Spinal cord (tissue), 10 donors: ENCODE results near the gene UVSSA. TPM values are rescaled to one million over a fixed set of nuclear protein-coding genes. Genes with fewer than 3 reads are reported as not detected.

Experiments used
- DNase-seq, 6 donors: peaks; one replicate each; pipeline versions ENCODE4 v3.0.0 to v3.0.0-alpha.2; 2013 to 2015; ENCODE audit warnings: low spot score in 6 of 6, low read depth in 4 of 6
- H3K27ac ChIP-seq: one replicate; pipeline ENCODE4 v1.5.1; 2013; ENCODE audit warnings: low read depth, low read length, control low read depth
- H3K27me3 ChIP-seq: one replicate; pipeline ENCODE4 v1.6.1; 2013; ENCODE audit warnings: low read length; ENCODE audit not compliant: control insufficient read depth, insufficient read depth
- H3K36me3 ChIP-seq: one replicate; pipeline ENCODE4 v1.6.1; 2013; ENCODE audit warnings: low read length; ENCODE audit not compliant: control insufficient read depth, insufficient read depth
- H3K4me1 ChIP-seq: one replicate; pipeline ENCODE4 v1.6.1; 2013; ENCODE audit warnings: low read length; ENCODE audit not compliant: control insufficient read depth, insufficient read depth
- H3K4me3 ChIP-seq: one replicate; pipeline ENCODE4 v1.5.1; 2013; ENCODE audit warnings: low read depth, low read length, control low read depth
- H3K9me3 ChIP-seq: one replicate; pipeline ENCODE4 v1.6.1; 2013; ENCODE audit warnings: low read length; ENCODE audit not compliant: control insufficient read depth, insufficient read depth
- WGBS: methylation state at CpG from one replicate; pipeline ENCODE4 v1.1.5; 2013; ENCODE audit warnings: missing lambda C conversion rate; ENCODE audit not compliant: insufficient coverage; 5-methylcytosine and 5-hydroxymethylcytosine counted together
- long read RNA-seq, 4 donors: transcript quantifications; one replicate each; lab custom pipeline, GENCODE V29; 2026
- polyA plus RNA-seq, 2 donors: library from polyadenylated mRNA; unstranded; fragments of 120-200 nt; gene quantifications; one replicate each; pipeline ENCODE4 v1.2.1, GENCODE V29; 2013; ENCODE audit not compliant: insufficient read length in 2 of 2
- total RNA-seq, 2 donors: library from RNA; depleted of rRNA in 1 of 2; stranded (reverse); fragments of 120-200 nt in 1 of 2; fragments of >200 nt in 1 of 2; gene quantifications; one replicate each; pipeline versions ENCODE4 v1.2.3 to v1.2.4, GENCODE V29; 2013 to 2014
- donor health status: healthy.

Gene UVSSA
- total RNA-seq (10 to 100 TPM in 1 of 2 donors, 1 to 10 TPM in 1; 7.5 to 11.6 TPM), polyA plus RNA-seq (10 to 100 TPM; 22.6 to 27.7 TPM)
- long read RNA-seq, donor 1, full-length matches to known transcripts, result 4 of 4 reads
- long read RNA-seq, donor 1, partial matches to known transcripts, result 0 of 4 reads
- long read RNA-seq, donor 1, other reads (novel, unspliced or antisense), result 0 of 4 reads
- long read RNA-seq, donor 2, full-length matches to known transcripts, result 1 of 1 reads
- long read RNA-seq, donor 2, partial matches to known transcripts, result 0 of 1 reads
- long read RNA-seq, donor 2, other reads (novel, unspliced or antisense), result 0 of 1 reads
- long read RNA-seq, donor 3, full-length matches to known transcripts, result 1 of 1 reads
- long read RNA-seq, donor 3, partial matches to known transcripts, result 0 of 1 reads
- long read RNA-seq, donor 3, other reads (novel, unspliced or antisense), result 0 of 1 reads
- long read RNA-seq, donor 4, full-length matches to known transcripts, result 1 of 1 reads
- long read RNA-seq, donor 4, partial matches to known transcripts, result 0 of 1 reads
- long read RNA-seq, donor 4, other reads (novel, unspliced or antisense), result 0 of 1 reads

- Histone ChIP-seq H3K9me3 (no peaks in the 10 kb centered on the region), H3K27me3 (no peaks in the 10 kb centered on the region), H3K36me3 (peaks cover 30% of the 10 kb centered on the region), H3K4me3 (peak within 1 kb of the TSS; percentile 68), H3K27ac (peak within 1 kb of the TSS; percentile 96), H3K4me1 (peaks cover 43% of the 10 kb centered on the region)
- DNase-seq, result peak; percentile 97 to 100 (median 99)
- WGBS, result under 1% methylated on average over 76 of the region's 76 CpGs
Observed at GRCh38 chr4:1346781-1347409, at the start of gene UVSSA. Gene UVSSA, plus strand, starts transcription at chr4:1347208. Its CDS starts 884 bp downstream, at chr4:1348092.

DNA sequence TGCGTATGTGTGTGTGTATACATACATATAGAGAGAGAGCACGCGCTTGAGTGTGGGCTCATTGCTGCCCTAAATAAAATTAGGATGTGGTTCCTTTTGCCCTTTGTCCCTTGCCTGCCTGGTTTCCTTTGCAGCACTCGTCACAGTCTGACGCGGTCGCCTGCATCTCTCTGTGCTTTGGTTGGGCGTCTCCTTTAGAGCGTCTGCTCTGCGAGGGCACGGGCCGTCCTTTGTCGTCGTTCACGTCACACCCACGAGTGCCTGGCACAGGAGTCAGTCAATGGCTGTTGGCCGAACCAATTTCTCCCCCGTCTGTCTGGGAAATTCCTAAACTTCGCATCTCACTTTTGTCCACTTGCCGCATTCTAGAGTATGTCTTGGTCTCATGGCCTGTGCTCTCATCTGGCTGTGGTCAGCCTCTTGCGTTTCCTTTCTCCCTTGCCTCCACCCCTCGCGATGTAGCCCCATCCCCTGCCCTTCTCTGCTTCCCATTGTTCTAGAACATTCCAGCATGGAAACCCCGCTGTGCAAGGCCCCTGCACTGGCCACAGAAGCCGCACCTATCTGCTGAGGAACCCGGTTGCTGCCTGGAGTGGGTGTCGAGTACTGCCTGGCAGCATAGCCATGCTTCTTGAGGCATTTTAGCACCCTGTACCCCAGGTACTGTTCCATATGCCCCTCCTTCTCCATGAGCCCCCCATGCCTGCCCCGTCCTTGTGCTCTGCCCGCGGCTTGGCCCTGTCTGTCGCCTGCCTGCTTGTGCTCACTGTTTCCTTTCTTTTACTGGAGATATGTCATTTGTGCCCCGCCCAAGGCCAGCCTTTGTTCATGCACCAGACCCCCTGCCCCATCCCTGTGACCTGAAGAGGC lies 49.3 kb upstream of the UVSSA start:
- H3K27ac ChIP-seq, result no peak overlapping the region
- H3K4me3 ChIP-seq, result no peak overlapping the region
- peaks cover 14% of the 10 kb centered on the region for H3K4me1 ChIP-seq
- peaks cover 58% of the 10 kb centered on the region for H3K36me3 ChIP-seq
- H3K9me3 ChIP-seq, result no peaks in the 10 kb centered on the region
- no peak for DNase-seq
- no peaks in the 10 kb centered on the region for H3K27me3 ChIP-seq
- 87% methylated on average over 32 of the region's 32 CpGs for WGBS

GRCh38 chr4:1298461-1298860 lies 48.5 kb upstream of the UVSSA start:
- H3K36me3 ChIP-seq, result peaks cover 58% of the 10 kb centered on the region
- no peaks in the 10 kb centered on the region for H3K9me3 ChIP-seq
- no peak for DNase-seq
- H3K4me3 ChIP-seq, result no peak overlapping the region
- H3K4me1 ChIP-seq, result peaks cover 14% of the 10 kb centered on the region
- H3K27ac ChIP-seq, result no peak overlapping the region
- H3K27me3 ChIP-seq, result no peaks in the 10 kb centered on the region
- WGBS, result 91% methylated on average over 7 of the region's 7 CpGs

DNA sequence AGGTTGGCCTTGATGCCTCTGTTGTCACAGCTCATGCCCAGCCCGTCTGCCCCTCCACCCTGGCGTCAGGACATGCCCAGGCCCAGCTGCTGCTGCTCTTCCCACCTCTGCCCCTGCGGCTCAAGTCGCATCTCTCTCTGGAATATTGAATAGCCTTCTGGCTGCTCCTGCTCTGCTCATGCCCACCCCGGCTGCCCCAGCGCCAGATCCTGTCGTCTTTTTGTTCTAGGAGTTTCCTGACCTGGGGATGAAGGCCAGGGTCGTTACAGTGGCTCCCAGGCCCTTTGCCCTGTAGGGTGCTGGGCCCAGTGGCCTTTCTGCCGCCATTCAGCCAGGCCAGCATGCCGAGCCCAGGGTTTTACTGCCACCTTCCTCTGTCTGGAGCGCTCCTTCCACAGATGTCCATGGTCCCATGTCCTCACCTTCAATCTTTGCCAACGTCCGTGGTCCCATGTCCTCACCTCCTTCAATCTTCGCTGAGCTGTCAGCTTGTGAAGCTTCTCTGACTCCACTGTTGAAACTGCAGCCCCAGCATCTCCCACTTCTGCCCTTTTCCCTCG lies 47.6 kb upstream of the UVSSA start:
- H3K36me3 ChIP-seq, result peaks cover 54% of the 10 kb centered on the region
- H3K27me3 ChIP-seq, result no peaks in the 10 kb centered on the region
- DNase-seq, result no peak
- no peaks in the 10 kb centered on the region for H3K9me3 ChIP-seq
- 93% methylated on average over 14 of the region's 15 CpGs for WGBS
- no peak overlapping the region for H3K4me3 ChIP-seq
- H3K27ac ChIP-seq, result no peak overlapping the region
- H3K4me1 ChIP-seq, result peaks cover 9% of the 10 kb centered on the region

DNA sequence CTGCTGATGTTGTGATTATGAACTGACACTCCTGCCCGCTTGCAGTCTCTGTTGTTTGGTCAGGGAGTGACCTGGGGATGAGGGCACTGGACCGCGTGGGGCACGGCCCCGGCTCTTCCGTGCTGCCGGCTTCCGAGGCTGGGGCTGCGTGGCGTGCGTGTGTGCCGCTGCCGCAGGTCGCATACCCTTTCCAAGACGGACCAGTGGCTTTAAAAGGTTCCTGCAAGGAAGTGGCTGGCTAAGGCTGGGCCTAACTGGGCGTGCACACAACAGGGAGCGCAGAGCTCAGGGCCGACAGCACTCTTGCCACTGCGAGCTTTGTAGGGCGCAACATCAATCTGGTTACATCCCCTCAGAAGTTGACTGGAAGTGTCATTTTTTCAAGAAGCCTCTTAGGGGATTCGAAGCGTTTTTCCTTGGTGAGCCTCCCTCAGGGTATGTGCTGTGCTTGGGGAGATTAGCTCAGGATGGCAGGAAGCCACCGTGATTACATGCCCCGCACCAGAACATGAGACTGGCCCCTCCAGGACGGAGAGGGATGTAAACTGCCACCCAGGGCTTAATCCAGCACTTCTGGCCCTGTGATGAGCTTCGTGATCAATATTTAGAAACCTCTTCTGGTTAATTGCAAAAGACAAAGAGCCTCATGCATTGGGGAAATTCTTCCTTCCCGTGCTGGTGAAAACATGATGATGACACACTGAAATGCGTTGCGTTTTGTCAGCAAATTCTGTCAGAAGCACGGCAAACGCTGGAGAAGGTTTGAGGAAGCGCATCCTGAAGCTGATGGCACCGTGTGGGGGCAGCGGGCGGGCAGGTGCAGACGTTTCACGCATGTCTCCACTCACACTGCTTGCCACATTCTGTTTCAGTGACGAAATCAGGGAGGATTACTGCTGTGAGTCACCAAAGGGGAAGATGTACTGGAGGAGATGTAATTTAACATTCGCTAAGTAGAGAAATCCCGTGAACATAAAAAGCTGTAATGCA lies 46.2 kb upstream of the UVSSA start:
- no peak overlapping the region for H3K27ac ChIP-seq
- no peaks in the 10 kb centered on the region for H3K27me3 ChIP-seq
- WGBS, result 92% methylated on average over 34 of the region's 40 CpGs
- H3K36me3 ChIP-seq, result peaks cover 53% of the 10 kb centered on the region
- H3K4me3 ChIP-seq, result no peak overlapping the region
- no peaks in the 10 kb centered on the region for H3K9me3 ChIP-seq
- DNase-seq, result peak in 2 of 6 donors; percentile 4 to 11
- no peaks in the 10 kb centered on the region for H3K4me1 ChIP-seq

- H3K9me3 ChIP-seq, result no peaks in the 10 kb centered on the region
- no peaks in the 10 kb centered on the region for H3K4me1 ChIP-seq
- H3K36me3 ChIP-seq, result peaks cover 44% of the 10 kb centered on the region
- no peaks in the 10 kb centered on the region for H3K27me3 ChIP-seq
- no peak overlapping the region for H3K27ac ChIP-seq
- WGBS, result no CpG with 5 or more reads among the region's 4 CpGs
- DNase-seq, result no peak
- no peak overlapping the region for H3K4me3 ChIP-seq
Observed at GRCh38 chr4:1302159-1302558, 44.8 kb upstream of the UVSSA start.

- DNase-seq, result no peak
- H3K4me3 ChIP-seq, result no peak overlapping the region
- H3K27ac ChIP-seq, result no peak overlapping the region
- H3K36me3 ChIP-seq, result peaks cover 26% of the 10 kb centered on the region
- H3K4me1 ChIP-seq, result peaks cover 16% of the 10 kb centered on the region
- H3K27me3 ChIP-seq, result no peaks in the 10 kb centered on the region
- WGBS, result 95% methylated on average over 13 of the region's 13 CpGs
- no peaks in the 10 kb centered on the region for H3K9me3 ChIP-seq
Observed at GRCh38 chr4:1305261-1305711, 41.7 kb upstream of the UVSSA start.

DNA sequence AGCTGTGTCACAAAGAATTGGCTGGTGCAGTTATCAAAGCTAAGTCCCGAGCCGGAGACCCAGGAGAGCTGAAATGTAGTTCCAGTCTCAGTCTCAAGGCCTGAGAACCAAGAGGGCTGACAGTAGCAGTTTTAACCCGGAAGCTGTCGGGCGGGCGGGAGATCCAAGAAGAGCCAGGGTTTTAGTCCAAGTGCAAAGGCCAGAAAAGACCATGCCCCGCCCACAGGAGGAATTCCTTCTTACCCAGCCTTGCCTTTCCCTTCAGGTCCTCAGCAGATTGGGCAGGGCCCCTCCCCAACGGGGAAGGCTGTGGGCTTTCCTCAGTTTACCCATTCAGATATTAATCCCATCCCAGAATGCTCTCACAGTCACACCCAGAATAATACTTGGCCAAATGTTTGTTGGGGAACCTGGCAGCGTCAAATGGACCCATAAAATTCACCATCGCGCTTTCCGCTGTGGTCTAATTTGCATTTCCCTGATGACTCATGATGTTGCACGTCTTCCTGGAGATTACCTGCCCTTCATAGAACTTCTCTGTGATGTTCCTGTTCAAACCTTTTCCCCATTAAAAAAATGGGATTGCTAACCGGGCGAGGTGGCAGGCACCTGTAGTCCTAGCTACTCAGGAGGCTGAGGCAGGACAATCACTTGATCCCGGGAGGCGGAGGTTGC lies 41.1 kb upstream of the UVSSA start:
- H3K4me3 ChIP-seq, result no peak overlapping the region
- H3K9me3 ChIP-seq, result no peaks in the 10 kb centered on the region
- H3K36me3 ChIP-seq, result peaks cover 28% of the 10 kb centered on the region
- no peak overlapping the region for H3K27ac ChIP-seq
- peaks cover 20% of the 10 kb centered on the region for H3K4me1 ChIP-seq
- no peaks in the 10 kb centered on the region for H3K27me3 ChIP-seq
- 92% methylated on average over 17 of the region's 17 CpGs for WGBS
- no peak for DNase-seq
